WTC11 (cell line): ENCODE measurements around the gene DPP10.

ENCODE experiments used
- ESRRA ChIP-seq: sonication (generic); formaldehyde crosslinking; IDR thresholded peaks from 2 replicates; pipeline ENCODE4 v1.8.1; 2022; ENCODE audit warnings: mild to moderate bottlenecking, missing genetic modification reagents, borderline replicate concordance
- FOXJ3 ChIP-seq: sonication (generic); formaldehyde crosslinking; IDR thresholded peaks from 2 replicates; pipeline ENCODE4 v1.9.0; 2021; ENCODE audit warnings: missing genetic modification reagents, mild to moderate bottlenecking, borderline replicate concordance
- TEAD4 ChIP-seq: sonication (generic); formaldehyde crosslinking; IDR thresholded peaks from 2 replicates; pipeline ENCODE4 v1.8.0; 2022; ENCODE audit warnings: mild to moderate bottlenecking, missing genetic modification reagents
- ZNF138 ChIP-seq: sonication (generic); formaldehyde crosslinking; conservative IDR thresholded peaks from 2 replicates; pipeline ENCODE4 v1.8.1; 2022; ENCODE audit warnings: mild to moderate bottlenecking, moderate library complexity, missing genetic modification reagents
- TF ChIP-seq, protein P1 (sequence below): fragments of 200-600 bp; IDR thresholded peaks from 2 replicates; pipeline ENCODE4 v1.8.0; 2022; ENCODE audit warnings: antibody characterized with exemption
- TF ChIP-seq, protein P2 (sequence below): sonication (generic); formaldehyde crosslinking; IDR thresholded peaks from 2 replicates; pipeline ENCODE4 v1.8.0; 2023; ENCODE audit warnings: mild to moderate bottlenecking, missing genetic modification reagents
- TF ChIP-seq, protein P3 (sequence below): sonication (generic); formaldehyde crosslinking; conservative IDR thresholded peaks from 2 replicates; pipeline ENCODE4 v1.8.1; 2023; ENCODE audit warnings: mild to moderate bottlenecking, low read depth, missing genetic modification reagents, moderate library complexity

DNA sequence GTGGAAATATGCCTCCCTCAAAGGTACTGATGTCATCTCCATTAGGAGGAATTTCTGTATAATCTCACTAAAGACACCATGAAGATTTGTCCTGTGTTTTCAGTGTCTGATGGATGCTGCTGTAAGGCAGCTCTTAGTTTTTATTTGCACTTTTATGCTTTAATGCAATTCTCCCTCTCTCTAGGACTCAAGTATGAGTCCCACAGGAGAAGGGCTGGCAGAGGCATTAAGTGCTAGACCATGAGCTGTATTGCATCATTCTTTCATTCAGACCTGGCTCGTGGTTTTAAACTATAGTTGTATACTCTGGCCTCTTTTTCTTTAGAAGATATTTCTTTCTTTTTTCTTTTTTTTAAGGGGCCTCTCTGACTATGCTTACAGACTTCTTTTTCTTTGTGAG, 805.6 kb downstream of the DPP10 start:
- TF ChIP-seq, protein P1, sequence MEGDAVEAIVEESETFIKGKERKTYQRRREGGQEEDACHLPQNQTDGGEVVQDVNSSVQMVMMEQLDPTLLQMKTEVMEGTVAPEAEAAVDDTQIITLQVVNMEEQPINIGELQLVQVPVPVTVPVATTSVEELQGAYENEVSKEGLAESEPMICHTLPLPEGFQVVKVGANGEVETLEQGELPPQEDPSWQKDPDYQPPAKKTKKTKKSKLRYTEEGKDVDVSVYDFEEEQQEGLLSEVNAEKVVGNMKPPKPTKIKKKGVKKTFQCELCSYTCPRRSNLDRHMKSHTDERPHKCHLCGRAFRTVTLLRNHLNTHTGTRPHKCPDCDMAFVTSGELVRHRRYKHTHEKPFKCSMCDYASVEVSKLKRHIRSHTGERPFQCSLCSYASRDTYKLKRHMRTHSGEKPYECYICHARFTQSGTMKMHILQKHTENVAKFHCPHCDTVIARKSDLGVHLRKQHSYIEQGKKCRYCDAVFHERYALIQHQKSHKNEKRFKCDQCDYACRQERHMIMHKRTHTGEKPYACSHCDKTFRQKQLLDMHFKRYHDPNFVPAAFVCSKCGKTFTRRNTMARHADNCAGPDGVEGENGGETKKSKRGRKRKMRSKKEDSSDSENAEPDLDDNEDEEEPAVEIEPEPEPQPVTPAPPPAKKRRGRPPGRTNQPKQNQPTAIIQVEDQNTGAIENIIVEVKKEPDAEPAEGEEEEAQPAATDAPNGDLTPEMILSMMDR: no peak
- no peak for TF ChIP-seq ZNF138 (CRISPR knock-in tag)
- TF ChIP-seq, protein P2, sequence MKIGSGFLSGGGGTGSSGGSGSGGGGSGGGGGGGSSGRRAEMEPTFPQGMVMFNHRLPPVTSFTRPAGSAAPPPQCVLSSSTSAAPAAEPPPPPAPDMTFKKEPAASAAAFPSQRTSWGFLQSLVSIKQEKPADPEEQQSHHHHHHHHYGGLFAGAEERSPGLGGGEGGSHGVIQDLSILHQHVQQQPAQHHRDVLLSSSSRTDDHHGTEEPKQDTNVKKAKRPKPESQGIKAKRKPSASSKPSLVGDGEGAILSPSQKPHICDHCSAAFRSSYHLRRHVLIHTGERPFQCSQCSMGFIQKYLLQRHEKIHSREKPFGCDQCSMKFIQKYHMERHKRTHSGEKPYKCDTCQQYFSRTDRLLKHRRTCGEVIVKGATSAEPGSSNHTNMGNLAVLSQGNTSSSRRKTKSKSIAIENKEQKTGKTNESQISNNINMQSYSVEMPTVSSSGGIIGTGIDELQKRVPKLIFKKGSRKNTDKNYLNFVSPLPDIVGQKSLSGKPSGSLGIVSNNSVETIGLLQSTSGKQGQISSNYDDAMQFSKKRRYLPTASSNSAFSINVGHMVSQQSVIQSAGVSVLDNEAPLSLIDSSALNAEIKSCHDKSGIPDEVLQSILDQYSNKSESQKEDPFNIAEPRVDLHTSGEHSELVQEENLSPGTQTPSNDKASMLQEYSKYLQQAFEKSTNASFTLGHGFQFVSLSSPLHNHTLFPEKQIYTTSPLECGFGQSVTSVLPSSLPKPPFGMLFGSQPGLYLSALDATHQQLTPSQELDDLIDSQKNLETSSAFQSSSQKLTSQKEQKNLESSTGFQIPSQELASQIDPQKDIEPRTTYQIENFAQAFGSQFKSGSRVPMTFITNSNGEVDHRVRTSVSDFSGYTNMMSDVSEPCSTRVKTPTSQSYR (CRISPR knock-in tag): no peak
- TF ChIP-seq FOXJ3 (CRISPR knock-in tag): no peak
- TF ChIP-seq ESRRA (CRISPR knock-in tag): no peak
- TF ChIP-seq, protein P3, sequence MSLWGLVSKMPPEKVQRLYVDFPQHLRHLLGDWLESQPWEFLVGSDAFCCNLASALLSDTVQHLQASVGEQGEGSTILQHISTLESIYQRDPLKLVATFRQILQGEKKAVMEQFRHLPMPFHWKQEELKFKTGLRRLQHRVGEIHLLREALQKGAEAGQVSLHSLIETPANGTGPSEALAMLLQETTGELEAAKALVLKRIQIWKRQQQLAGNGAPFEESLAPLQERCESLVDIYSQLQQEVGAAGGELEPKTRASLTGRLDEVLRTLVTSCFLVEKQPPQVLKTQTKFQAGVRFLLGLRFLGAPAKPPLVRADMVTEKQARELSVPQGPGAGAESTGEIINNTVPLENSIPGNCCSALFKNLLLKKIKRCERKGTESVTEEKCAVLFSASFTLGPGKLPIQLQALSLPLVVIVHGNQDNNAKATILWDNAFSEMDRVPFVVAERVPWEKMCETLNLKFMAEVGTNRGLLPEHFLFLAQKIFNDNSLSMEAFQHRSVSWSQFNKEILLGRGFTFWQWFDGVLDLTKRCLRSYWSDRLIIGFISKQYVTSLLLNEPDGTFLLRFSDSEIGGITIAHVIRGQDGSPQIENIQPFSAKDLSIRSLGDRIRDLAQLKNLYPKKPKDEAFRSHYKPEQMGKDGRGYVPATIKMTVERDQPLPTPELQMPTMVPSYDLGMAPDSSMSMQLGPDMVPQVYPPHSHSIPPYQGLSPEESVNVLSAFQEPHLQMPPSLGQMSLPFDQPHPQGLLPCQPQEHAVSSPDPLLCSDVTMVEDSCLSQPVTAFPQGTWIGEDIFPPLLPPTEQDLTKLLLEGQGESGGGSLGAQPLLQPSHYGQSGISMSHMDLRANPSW (CRISPR knock-in tag): no peak
- TF ChIP-seq TEAD4 (CRISPR knock-in tag): no peak
